MM.1S (cell line): ENCODE results near the gene RBMS3.

Experiments used
- DNase-seq: peaks from one replicate; pipeline ENCODE4 v3.0.0-alpha.2; 2015
- H2AFZ ChIP-seq: fragments of 300-600 bp; sonication (generic); 2 replicates; pipeline ENCODE4 v1.6.0; 2016; ENCODE audit warnings: antibody characterized with exemption, low read length
- H3F3A ChIP-seq: fragments of 300-600 bp; sonication (generic); 2 replicates; pipeline ENCODE4 v1.6.1; 2016; ENCODE audit warnings: mild to moderate bottlenecking, antibody characterized with exemption, low read length, moderate library complexity, mixed read lengths; ENCODE audit not compliant: insufficient read depth
- H3K27ac ChIP-seq: fragments of 300-600 bp; sonication (generic); 2 replicates; pipeline ENCODE4 v1.5.1; 2016; ENCODE audit warnings: mild to moderate bottlenecking, low read length
- H3K27me3 ChIP-seq: fragments of 300-600 bp; sonication (generic); replicated peaks from 2 replicates; pipeline ENCODE4 v1.6.0; 2016; ENCODE audit warnings: low read length; ENCODE audit not compliant: insufficient read depth
- H3K36me3 ChIP-seq: fragments of 300-600 bp; sonication (generic); replicated peaks from 2 replicates; pipeline ENCODE4 v1.6.1; 2016; ENCODE audit warnings: mild to moderate bottlenecking, low read length, mixed read lengths; ENCODE audit not compliant: insufficient read depth
- H3K4me1 ChIP-seq: fragments of 300-600 bp; sonication (generic); 2 replicates; pipeline ENCODE4 v1.6.1; 2016; ENCODE audit warnings: low read length, mixed read lengths
- H3K4me2 ChIP-seq: fragments of 300-600 bp; sonication (generic); 2 replicates; pipeline ENCODE4 v1.6.0; 2016; ENCODE audit warnings: low read depth, low read length
- H3K4me3 ChIP-seq: fragments of 300-600 bp; sonication (generic); 2 replicates; pipeline ENCODE4 v1.5.1; 2016; ENCODE audit warnings: low read length, mixed read lengths
- H3K79me2 ChIP-seq: fragments of 300-600 bp; sonication (generic); 2 replicates; pipeline ENCODE4 v1.6.1; 2016; ENCODE audit warnings: mixed run types, low read length, mixed read lengths
- H3K9ac ChIP-seq: fragments of 300-600 bp; sonication (generic); 2 replicates; pipeline ENCODE4 v1.6.1; 2016; ENCODE audit warnings: low read length, mixed read lengths
- H3K9me2 ChIP-seq: fragments of 300-600 bp; sonication (generic); replicated peaks from 2 replicates; pipeline ENCODE4 v1.6.1; 2016; ENCODE audit warnings: mild to moderate bottlenecking, low read length, mixed read lengths; ENCODE audit not compliant: insufficient read depth
- H3K9me3 ChIP-seq: fragments of 300-600 bp; sonication (generic); replicated peaks from 2 replicates; pipeline ENCODE4 v1.6.1; 2016; ENCODE audit warnings: mild to moderate bottlenecking, low read length, mixed read lengths; ENCODE audit not compliant: insufficient read depth
- H4K20me1 ChIP-seq: fragments of 300-600 bp; sonication (generic); 2 replicates; pipeline ENCODE4 v1.6.1; 2016; ENCODE audit warnings: mild to moderate bottlenecking, low read length, moderate library complexity, mixed read lengths; ENCODE audit not compliant: insufficient read depth
- CTCF ChIP-seq: fragments of 300-600 bp; sonication (generic); IDR thresholded peaks from 2 replicates; pipeline ENCODE4 v1.5.1; 2016; ENCODE audit warnings: antibody characterized with exemption, low read length, mixed read lengths
- EZH2 ChIP-seq: fragments of 300-600 bp; sonication (generic); optimal IDR thresholded peaks from 2 replicates; pipeline ENCODE3; 2017; ENCODE audit warnings: low read depth, mild to moderate bottlenecking, antibody characterized with exemption, low read length, mixed read lengths
- EZH2phosphoT487 ChIP-seq: fragments of 300-600 bp; sonication (generic); IDR thresholded peaks from 2 replicates; pipeline ENCODE4 v1.6.1; 2018; ENCODE audit warnings: antibody characterized with exemption, low read length

The RBMS3 gene

GRCh38 chr3:29701326-29701983 lies 420.6 kb downstream of the RBMS3 start:
- Histone ChIP-seq H3K36me3 (no peaks in the 10 kb centered on the region), H2AFZ (no peak overlapping the region), H4K20me1 (no peaks in the 10 kb centered on the region), H3K27ac (no peak overlapping the region), H3F3A (no peaks in the 10 kb centered on the region), H3K9ac (no peak overlapping the region), H3K4me1 (no peaks in the 10 kb centered on the region), H3K4me3 (no peak overlapping the region), H3K9me3 (no peaks in the 10 kb centered on the region), H3K4me2 (no peak overlapping the region), H3K9me2 (no peaks in the 10 kb centered on the region), H3K27me3 (no peaks in the 10 kb centered on the region), H3K79me2 (no peaks in the 10 kb centered on the region)
- DNase-seq = no peak
- TF ChIP-seq CTCF (no peak), EZH2phosphoT487 (no peak), EZH2 (no peak)

GRCh38 chr3:29705906-29706844 lies 425.3 kb downstream of the RBMS3 start:
- no peaks in the 10 kb centered on the region for H3K9me2 ChIP-seq
- no peaks in the 10 kb centered on the region for H3K79me2 ChIP-seq
- no peaks in the 10 kb centered on the region for H3K36me3 ChIP-seq
- no peak overlapping the region for H2AFZ ChIP-seq
- no peaks in the 10 kb centered on the region for H4K20me1 ChIP-seq
- no peak for DNase-seq
- H3F3A ChIP-seq = no peaks in the 10 kb centered on the region
- H3K27me3 ChIP-seq = no peaks in the 10 kb centered on the region
- no peak overlapping the region for H3K4me2 ChIP-seq
- no peaks in the 10 kb centered on the region for H3K4me1 ChIP-seq
- TF ChIP-seq EZH2phosphoT487 (no peak), CTCF (no peak), EZH2 (no peak)
- H3K27ac ChIP-seq = no peak overlapping the region
- H3K9ac ChIP-seq = no peak overlapping the region
- H3K9me3 ChIP-seq = no peaks in the 10 kb centered on the region
- no peak overlapping the region for H3K4me3 ChIP-seq

GRCh38 chr3:29708884-29709283 lies 428.0 kb downstream of the RBMS3 start:
- H3K79me2 ChIP-seq = no peaks in the 10 kb centered on the region
- H3F3A ChIP-seq = no peaks in the 10 kb centered on the region
- H3K4me3 ChIP-seq = no peak overlapping the region
- no peak overlapping the region for H3K4me2 ChIP-seq
- no peaks in the 10 kb centered on the region for H3K9me3 ChIP-seq
- TF ChIP-seq CTCF = no peak
- TF ChIP-seq EZH2phosphoT487 = no peak
- no peak for TF ChIP-seq EZH2
- no peak for DNase-seq
- H3K27me3 ChIP-seq = no peaks in the 10 kb centered on the region
- H4K20me1 ChIP-seq = no peaks in the 10 kb centered on the region
- no peak overlapping the region for H3K27ac ChIP-seq
- no peaks in the 10 kb centered on the region for H3K36me3 ChIP-seq
- H3K9me2 ChIP-seq = no peaks in the 10 kb centered on the region
- H3K4me1 ChIP-seq = no peaks in the 10 kb centered on the region
- H3K9ac ChIP-seq = no peak overlapping the region
- H2AFZ ChIP-seq = no peak overlapping the region
